ENCODE measurements around the gene STIM2. TPM values are rescaled to one million over a fixed set of nuclear protein-coding genes. Genes with fewer than 3 reads are reported as not detected.

STIM2 gene
- total RNA-seq, 1 donor from 2014 or later: 25.8 TPM

- no peak overlapping the region for H3K4me3 Mint-ChIP-seq
- Histone ChIP-seq H3K4me1 (no peaks in the 10 kb centered on the region), H3K4me3 (no peak overlapping the region), H3K4me2 (no peak overlapping the region), H3K79me2 (ENCODE audit: low read depth) (no peaks in the 10 kb centered on the region), H4K20me1 (ENCODE audit: low read depth) (no peaks in the 10 kb centered on the region), H3K9me3 (ENCODE audit: low read depth) (no peaks in the 10 kb centered on the region), H3F3A (ENCODE audit: low read depth) (no peaks in the 10 kb centered on the region), H3K36me3 (no peaks in the 10 kb centered on the region), H2AFZ (replicated peaks) (no peak overlapping the region), H3K9ac (no peak overlapping the region), H3K27ac (no peak overlapping the region), H3K27me3 (no peaks in the 10 kb centered on the region)
- no peak for DNase-seq (ENCODE audit: low spot score)
- TF ChIP-seq EZH2 (IDR thresholded peaks at IDR 0.05) (no peak), CTCF (IDR thresholded peaks at IDR 0.05) (no peak), EZH2phosphoT487 (IDR thresholded peaks at IDR 0.05) (no peak)
- no peak overlapping the region for H3K27ac Mint-ChIP-seq
- peaks cover 3% of the 10 kb centered on the region for H3K27me3 Mint-ChIP-seq (ENCODE audit: insufficient read depth, low read depth)
- H3K36me3 Mint-ChIP-seq: no peaks in the 10 kb centered on the region
- H3K9me3 Mint-ChIP-seq: peaks cover 3% of the 10 kb centered on the region
- H3K4me1 Mint-ChIP-seq: no peaks in the 10 kb centered on the region
Observed at GRCh38 chr4:27056281-27056680, 195.6 kb downstream of the STIM2 start.

- DNase-seq (ENCODE audit: low spot score): no peak
- H3K9me3 Mint-ChIP-seq: peaks cover 3% of the 10 kb centered on the region
- no peak overlapping the region for H3K27ac Mint-ChIP-seq
- no peak overlapping the region for H3K27ac ChIP-seq
- H3K4me3 ChIP-seq: no peak overlapping the region
- no peaks in the 10 kb centered on the region for H3K4me1 Mint-ChIP-seq
- no peaks in the 10 kb centered on the region for H3K79me2 ChIP-seq (ENCODE audit: low read depth)
- H3K36me3 Mint-ChIP-seq: no peaks in the 10 kb centered on the region
- no peaks in the 10 kb centered on the region for H3K27me3 Mint-ChIP-seq (ENCODE audit: insufficient read depth, low read depth)
- no peaks in the 10 kb centered on the region for H3K4me1 ChIP-seq
- no peaks in the 10 kb centered on the region for H3K27me3 ChIP-seq
- H3K4me3 Mint-ChIP-seq: no peak overlapping the region
- TF ChIP-seq EZH2 (IDR thresholded peaks at IDR 0.05): no peak
- no peak for TF ChIP-seq EZH2phosphoT487 (IDR thresholded peaks at IDR 0.05)
- no peak for TF ChIP-seq CTCF (IDR thresholded peaks at IDR 0.05)
- H3F3A ChIP-seq (ENCODE audit: low read depth): no peaks in the 10 kb centered on the region
- H2AFZ ChIP-seq (replicated peaks): no peak overlapping the region
- no peak overlapping the region for H3K4me2 ChIP-seq
- H3K9ac ChIP-seq: no peak overlapping the region
- no peaks in the 10 kb centered on the region for H3K36me3 ChIP-seq
- H4K20me1 ChIP-seq (ENCODE audit: low read depth): no peaks in the 10 kb centered on the region
- no peaks in the 10 kb centered on the region for H3K9me3 ChIP-seq (ENCODE audit: low read depth)
Observed at GRCh38 chr4:27057053-27057452, 196.4 kb downstream of the STIM2 start.

- Histone ChIP-seq H3K79me2 (ENCODE audit: low read depth) (no peaks in the 10 kb centered on the region), H3K4me1 (no peaks in the 10 kb centered on the region), H3K4me2 (no peak overlapping the region), H2AFZ (replicated peaks) (no peak overlapping the region), H3K27me3 (no peaks in the 10 kb centered on the region), H3K4me3 (no peak overlapping the region), H4K20me1 (ENCODE audit: low read depth) (no peaks in the 10 kb centered on the region), H3F3A (ENCODE audit: low read depth) (no peaks in the 10 kb centered on the region), H3K9ac (no peak overlapping the region), H3K27ac (no peak overlapping the region), H3K36me3 (no peaks in the 10 kb centered on the region), H3K9me3 (ENCODE audit: low read depth) (no peaks in the 10 kb centered on the region)
- H3K27me3 Mint-ChIP-seq (ENCODE audit: insufficient read depth, low read depth): no peaks in the 10 kb centered on the region
- TF ChIP-seq EZH2phosphoT487 (IDR thresholded peaks at IDR 0.05) (no peak), CTCF (IDR thresholded peaks at IDR 0.05) (no peak), EZH2 (IDR thresholded peaks at IDR 0.05) (no peak)
- no peak for DNase-seq (ENCODE audit: low spot score)
- no peaks in the 10 kb centered on the region for H3K4me1 Mint-ChIP-seq
- H3K36me3 Mint-ChIP-seq: no peaks in the 10 kb centered on the region
- H3K27ac Mint-ChIP-seq: no peak overlapping the region
- no peak overlapping the region for H3K4me3 Mint-ChIP-seq
- peaks cover 3% of the 10 kb centered on the region for H3K9me3 Mint-ChIP-seq
Observed at GRCh38 chr4:27057662-27058061, 197.0 kb downstream of the STIM2 start.

All from neural progenitor cell (in vitro differentiated cells).